Activated naive CD4-positive, alpha-beta T cell treated with anti-CD3 and anti-CD28 coated beads for 36 hours (primary cell): ENCODE data around the gene SASH1. TPM values are rescaled to one million over a fixed set of nuclear protein-coding genes. Genes with fewer than 3 reads are reported as not detected.

Experiments used
- CTCF ChIA-PET: fragments of 350-600 bp; sonication (Branson Sonifier 250); formaldehyde crosslinking; loops from one replicate; lab custom pipeline; 2021; ENCODE audit warnings: antibody characterized with exemption; lab: Charles Lee
- DNase-seq: peaks from one replicate; pipeline ENCODE4 v3.0.0-alpha.2; 2020
- H3K27ac Mint-ChIP-seq: one replicate; pipeline ENCODE4 v1.8.0; 2021; ENCODE audit warnings: mild to moderate bottlenecking, mixed read lengths
- H3K27me3 Mint-ChIP-seq: one replicate; pipeline ENCODE4 v1.8.0; 2021; ENCODE audit warnings: low read depth, mixed read lengths
- H3K36me3 Mint-ChIP-seq: one replicate; pipeline ENCODE4 v1.8.0; 2021; ENCODE audit warnings: low read depth, mixed read lengths
- H3K4me1 Mint-ChIP-seq: one replicate; pipeline ENCODE4 v1.8.0; 2021; ENCODE audit warnings: low read depth, mixed read lengths
- H3K4me3 Mint-ChIP-seq: one replicate; pipeline ENCODE4 v1.8.0; 2021; ENCODE audit warnings: mild to moderate bottlenecking, moderate library complexity, mixed read lengths
- H3K9me3 Mint-ChIP-seq: one replicate; pipeline ENCODE4 v1.8.0; 2021; ENCODE audit warnings: mixed read lengths
- intact Hi-C: fragments of 100-400 bp; cut with micrococcal nuclease; formaldehyde crosslinking; loops from one replicate; pipeline ENCODE4 v1.15.1; 2023
- total RNA-seq, 2 experiments: library from RNA; stranded (reverse); gene quantifications; one replicate each; pipeline ENCODE4 v1.2.3, GENCODE V29; 2021

Gene SASH1
- total RNA-seq, 2 experiments from 2014 or later, result not detected

DNA sequence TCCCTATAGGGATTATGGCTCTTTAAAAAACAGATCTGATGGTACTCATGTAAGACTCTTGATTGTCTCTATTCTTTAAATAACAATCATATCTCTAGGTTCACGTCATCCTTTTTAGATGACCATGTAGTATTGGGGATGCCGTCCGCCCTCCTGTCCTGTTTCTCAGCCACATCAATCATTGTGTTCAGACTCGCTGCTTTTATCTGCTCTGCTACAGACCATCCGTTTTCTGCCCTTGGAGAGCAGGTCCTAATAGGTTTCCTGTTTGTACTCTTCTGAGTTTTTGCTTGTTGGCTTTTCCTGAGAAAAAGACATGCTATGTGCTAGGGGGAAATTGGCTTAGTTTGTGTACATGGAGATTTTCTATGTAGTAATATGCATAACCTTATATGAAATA is 76.8 kb downstream of the SASH1 start:
- CTCF ChIA-PET, result no interaction called here
- Mint-ChIP-seq H3K27ac (no peak overlapping the region), H3K4me1 (no peaks in the 10 kb centered on the region), H3K27me3 (peaks cover 10% of the 10 kb centered on the region), H3K9me3 (no peaks in the 10 kb centered on the region), H3K4me3 (no peak overlapping the region), H3K36me3 (no peaks in the 10 kb centered on the region)
- intact Hi-C loops, result no loop called here
- no peak for DNase-seq

DNA sequence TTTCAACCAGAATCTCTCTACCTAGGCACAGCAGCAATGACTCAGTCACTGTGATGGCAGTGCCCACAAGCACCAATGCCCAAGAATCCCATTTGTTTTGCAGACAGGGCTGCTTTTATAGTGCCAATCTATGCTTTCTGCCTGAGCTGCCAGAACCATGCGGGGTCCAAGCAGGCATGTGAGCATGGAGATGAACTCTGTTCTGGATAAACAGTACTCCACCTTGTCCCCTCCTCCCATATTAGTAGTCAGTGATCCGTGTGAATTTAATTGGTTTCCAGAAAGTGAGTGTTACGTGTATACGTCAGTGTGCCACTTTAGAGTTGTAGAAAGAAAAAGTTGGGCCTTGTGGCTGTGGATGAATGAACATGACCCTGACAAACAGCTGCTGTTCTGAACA is 79.4 kb downstream of the SASH1 start:
- CTCF ChIA-PET, result no interaction called here
- Mint-ChIP-seq H3K9me3 (no peaks in the 10 kb centered on the region), H3K27ac (no peak overlapping the region), H3K4me3 (no peak overlapping the region), H3K27me3 (peaks cover 10% of the 10 kb centered on the region), H3K36me3 (no peaks in the 10 kb centered on the region), H3K4me1 (no peaks in the 10 kb centered on the region)
- DNase-seq, result no peak
- intact Hi-C loops, result no loop called here

- DNase-seq, result no peak
- H3K27ac Mint-ChIP-seq, result no peak overlapping the region
- H3K4me3 Mint-ChIP-seq, result no peak overlapping the region
- CTCF ChIA-PET, result no interaction called here
- H3K27me3 Mint-ChIP-seq, result peaks cover 10% of the 10 kb centered on the region
- no peaks in the 10 kb centered on the region for H3K4me1 Mint-ChIP-seq
- no peaks in the 10 kb centered on the region for H3K9me3 Mint-ChIP-seq
- no peaks in the 10 kb centered on the region for H3K36me3 Mint-ChIP-seq
- intact Hi-C loops, result no loop called here
Measured at GRCh38 chr6:148423133-148423532, 80.5 kb downstream of the SASH1 start.

DNA sequence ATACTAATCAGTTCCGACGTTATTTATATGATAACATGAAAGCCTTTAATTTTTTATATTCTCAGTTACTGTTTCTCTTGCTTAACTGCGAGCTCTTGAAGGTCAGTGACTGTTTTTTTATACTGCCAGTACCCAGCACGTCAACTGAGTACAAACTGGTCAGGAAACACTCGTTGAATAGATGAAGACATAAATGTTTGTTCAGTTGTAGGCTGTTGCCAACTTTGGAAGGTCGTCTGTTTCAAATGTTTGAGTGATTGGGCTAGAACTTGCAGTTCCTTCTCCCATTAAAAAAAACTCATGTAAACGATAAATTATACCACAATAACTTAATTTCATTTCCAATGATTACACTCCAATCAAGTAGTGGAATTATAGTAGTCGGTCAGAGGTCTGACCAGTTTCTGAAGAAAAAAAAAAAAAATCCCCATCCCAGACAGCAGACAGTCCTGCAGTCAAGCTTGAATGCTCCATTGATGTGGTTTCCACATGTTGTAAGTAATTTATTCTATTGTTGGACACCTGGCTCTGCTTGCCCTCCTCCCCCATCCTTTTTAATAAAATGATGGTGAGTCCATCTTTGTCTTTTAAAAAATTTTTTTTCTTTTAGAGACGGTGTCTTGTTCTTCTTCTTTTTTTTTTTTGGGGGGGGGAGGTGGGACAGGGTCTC is 81.1 kb downstream of the SASH1 start:
- Mint-ChIP-seq H3K27me3 (peaks cover 6% of the 10 kb centered on the region), H3K36me3 (no peaks in the 10 kb centered on the region), H3K27ac (no peak overlapping the region), H3K9me3 (no peaks in the 10 kb centered on the region), H3K4me3 (no peak overlapping the region), H3K4me1 (no peaks in the 10 kb centered on the region)
- no peak for DNase-seq
- CTCF ChIA-PET, result no interaction called here
- intact Hi-C loops, result no loop called here

GRCh38 chr6:148425443-148425842 is 82.8 kb downstream of the SASH1 start:
- H3K4me1 Mint-ChIP-seq, result no peaks in the 10 kb centered on the region
- no peak for DNase-seq
- no peaks in the 10 kb centered on the region for H3K9me3 Mint-ChIP-seq
- H3K27ac Mint-ChIP-seq, result no peak overlapping the region
- no peaks in the 10 kb centered on the region for H3K36me3 Mint-ChIP-seq
- H3K27me3 Mint-ChIP-seq, result peaks cover 2% of the 10 kb centered on the region
- no peak overlapping the region for H3K4me3 Mint-ChIP-seq
- CTCF ChIA-PET, result no interaction called here
- intact Hi-C loops, result no loop called here

DNA sequence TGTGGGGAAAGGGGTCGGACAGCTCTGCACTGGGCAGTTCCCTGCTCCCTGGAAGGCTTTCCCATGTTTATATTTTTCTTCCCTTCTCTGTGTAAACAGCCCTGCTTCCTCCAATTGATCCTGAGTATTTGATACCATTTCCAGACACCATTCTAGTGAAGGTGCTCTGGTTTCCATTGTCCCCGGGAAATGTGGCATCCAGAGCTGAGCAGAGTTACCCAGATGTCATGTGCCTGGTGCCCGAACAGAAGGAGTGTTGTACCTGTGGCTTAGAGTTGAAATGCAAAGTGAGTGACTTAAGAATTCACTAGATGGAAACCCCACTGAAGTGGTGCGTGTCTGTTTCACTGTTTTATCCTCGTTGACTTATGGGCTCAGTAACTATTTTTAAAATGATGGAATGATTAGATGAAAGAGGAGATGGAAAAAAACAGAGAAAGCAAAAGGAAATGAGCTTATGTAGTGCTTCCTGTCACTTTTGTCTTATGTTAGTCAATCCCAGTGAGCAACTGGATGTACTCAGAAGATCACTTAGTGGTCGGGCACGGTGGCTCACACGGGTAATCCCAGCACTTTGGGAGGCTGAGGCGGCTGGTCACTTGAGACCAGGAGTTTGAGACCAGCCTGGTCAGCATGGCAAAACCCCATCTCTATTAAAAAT is 83.8 kb downstream of the SASH1 start:
- Mint-ChIP-seq H3K4me1 (no peaks in the 10 kb centered on the region), H3K9me3 (no peaks in the 10 kb centered on the region), H3K27ac (no peak overlapping the region), H3K36me3 (no peaks in the 10 kb centered on the region), H3K27me3 (no peaks in the 10 kb centered on the region), H3K4me3 (no peak overlapping the region)
- CTCF ChIA-PET, result no interaction called here
- no peak for DNase-seq
- intact Hi-C loops, result no loop called here

DNA sequence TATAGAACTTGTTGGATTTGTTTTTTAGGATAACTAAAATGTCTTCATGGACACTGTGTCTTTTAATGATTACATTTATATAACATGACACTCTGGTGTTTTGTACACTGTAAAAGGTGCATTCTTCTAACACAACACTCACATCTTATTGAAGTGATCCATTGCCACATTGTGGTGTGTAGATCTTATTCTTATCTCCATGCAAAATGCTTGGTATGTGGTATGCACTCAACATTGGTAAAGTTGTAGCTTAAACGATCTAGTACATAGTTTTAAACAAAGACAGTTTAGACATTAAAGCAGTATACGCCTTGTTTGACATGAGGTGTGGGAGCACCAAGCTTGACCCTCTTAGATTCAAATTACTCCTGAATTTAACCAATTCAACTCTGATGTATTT is 84.7 kb downstream of the SASH1 start:
- Mint-ChIP-seq H3K4me1 (no peaks in the 10 kb centered on the region), H3K36me3 (no peaks in the 10 kb centered on the region), H3K4me3 (no peak overlapping the region), H3K27me3 (no peaks in the 10 kb centered on the region), H3K27ac (no peak overlapping the region), H3K9me3 (no peaks in the 10 kb centered on the region)
- intact Hi-C loops, result no loop called here
- CTCF ChIA-PET, result no interaction called here
- no peak for DNase-seq

GRCh38 chr6:148429423-148429822 is 86.8 kb downstream of the SASH1 start:
- no peaks in the 10 kb centered on the region for H3K9me3 Mint-ChIP-seq
- H3K27ac Mint-ChIP-seq, result no peak overlapping the region
- CTCF ChIA-PET, result no interaction called here

GRCh38 chr6:148430897-148431296 is 88.3 kb downstream of the SASH1 start:
- Mint-ChIP-seq H3K27me3 (peaks cover 2% of the 10 kb centered on the region), H3K36me3 (no peaks in the 10 kb centered on the region), H3K4me3 (no peak overlapping the region), H3K27ac (no peak overlapping the region), H3K4me1 (no peaks in the 10 kb centered on the region), H3K9me3 (no peaks in the 10 kb centered on the region)
- CTCF ChIA-PET, result no interaction called here
- intact Hi-C loops, result no loop called here
- DNase-seq, result no peak

More at GRCh38 chr6:148429423-148429822, 86.8 kb downstream of the SASH1 start:
- no peaks in the 10 kb centered on the region for H3K27me3 Mint-ChIP-seq
- no peaks in the 10 kb centered on the region for H3K4me1 Mint-ChIP-seq
- no peak overlapping the region for H3K4me3 Mint-ChIP-seq
- no peaks in the 10 kb centered on the region for H3K36me3 Mint-ChIP-seq
- intact Hi-C loops, result no loop called here
- DNase-seq, result no peak

DNA sequence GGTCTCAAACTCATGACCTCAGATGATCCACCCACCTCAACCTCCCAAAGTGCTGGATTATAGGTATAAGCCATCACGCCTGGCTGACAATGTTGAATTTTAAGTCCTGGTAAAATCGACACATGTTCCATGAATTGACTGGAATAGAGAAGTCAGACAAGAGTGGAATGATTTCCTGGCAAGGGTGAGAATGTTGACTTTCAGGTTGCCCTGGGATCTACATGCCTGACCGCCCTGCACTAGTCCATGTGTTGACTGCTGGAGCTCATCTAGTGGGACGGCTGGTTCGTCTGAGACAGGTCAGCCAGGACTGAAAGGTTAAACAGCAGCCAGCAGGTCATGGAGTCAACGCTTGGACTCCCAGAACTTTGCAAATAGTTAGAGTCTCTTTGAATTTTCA is 88.8 kb downstream of the SASH1 start:
- Mint-ChIP-seq H3K36me3 (no peaks in the 10 kb centered on the region), H3K9me3 (no peaks in the 10 kb centered on the region), H3K4me1 (no peaks in the 10 kb centered on the region), H3K4me3 (no peak overlapping the region), H3K27ac (no peak overlapping the region), H3K27me3 (peaks cover 2% of the 10 kb centered on the region)
- intact Hi-C loops, result no loop called here
- CTCF ChIA-PET, result no interaction called here
- DNase-seq, result no peak

- DNase-seq, result no peak
- Mint-ChIP-seq H3K36me3 (no peaks in the 10 kb centered on the region), H3K9me3 (no peaks in the 10 kb centered on the region), H3K27ac (no peak overlapping the region), H3K4me1 (no peaks in the 10 kb centered on the region), H3K27me3 (peaks cover 2% of the 10 kb centered on the region), H3K4me3 (no peak overlapping the region)
- CTCF ChIA-PET, result interaction anchor here (0.6 kb wide), 1 partner anchor 17 kb away, joined by 5 read pairs; no protein-coding TSS in a partner anchor
- intact Hi-C loops, result no loop called here
Measured at GRCh38 chr6:148431840-148432239, 89.2 kb downstream of the SASH1 start.

GRCh38 chr6:148432462-148433195 is 90.0 kb downstream of the SASH1 start:
- Mint-ChIP-seq H3K9me3 (no peaks in the 10 kb centered on the region), H3K27ac (no peak overlapping the region), H3K36me3 (no peaks in the 10 kb centered on the region), H3K4me3 (no peak overlapping the region), H3K27me3 (peaks cover 2% of the 10 kb centered on the region), H3K4me1 (no peaks in the 10 kb centered on the region)
- no peak for DNase-seq
- CTCF ChIA-PET, result interaction anchor here (0.6 kb wide), 1 partner anchor 18 kb away, joined by 5 read pairs; no protein-coding TSS in a partner anchor
- intact Hi-C loops, result no loop called here
